Measurements from ENCODE around the gene BCL3.

BCL3 gene

GRCh38 chr19:44742330-44743061 lies 6.0 kb upstream of the BCL3 start:
- no peak for DNase-seq (ENCODE audit: low spot score)

GRCh38 chr19:44744871-44745332 lies 3.6 kb upstream of the BCL3 start:
- no peak for DNase-seq (ENCODE audit: low spot score)

- peak; percentile 72 for DNase-seq (ENCODE audit: low spot score)
These were observed 3.1 kb upstream of the BCL3 start for GRCh38 chr19:44745341-44745831.

GRCh38 chr19:44745887-44746600 lies 2.5 kb upstream of the BCL3 start:
- no peak for DNase-seq (ENCODE audit: low spot score)

- no peak for DNase-seq (ENCODE audit: low spot score)
These were observed 1.9 kb upstream of the BCL3 start for GRCh38 chr19:44746616-44746945.

GRCh38 chr19:44746946-44747738 lies 1.4 kb upstream of the BCL3 start:
- peak; percentile 80 for DNase-seq (ENCODE audit: low spot score)

- peak; percentile 57 for DNase-seq (ENCODE audit: low spot score)
These were observed 626 bp upstream of the BCL3 start for GRCh38 chr19:44747739-44748425.

- no peak for DNase-seq (ENCODE audit: low spot score)
These were observed 784 bp downstream of the BCL3 start for GRCh38 chr19:44749292-44749691.

GRCh38 chr19:44749994-44750393 lies 1.5 kb downstream of the BCL3 start:
- DNase-seq (ENCODE audit: low spot score) = no peak

GRCh38 chr19:44752123-44752815 lies 3.8 kb downstream of the BCL3 start:
- DNase-seq (ENCODE audit: low spot score) = no peak

GRCh38 chr19:44752816-44753625 lies 4.5 kb downstream of the BCL3 start:
- peak; percentile 96 for DNase-seq (ENCODE audit: low spot score)

- no peak for DNase-seq (ENCODE audit: low spot score)
These were observed 5.1 kb downstream of the BCL3 start for GRCh38 chr19:44753626-44753931.

- DNase-seq (ENCODE audit: low spot score) = peak; percentile 87
These were observed 5.6 kb downstream of the BCL3 start for GRCh38 chr19:44753932-44754749.

- DNase-seq (ENCODE audit: low spot score) = no peak
These were observed 6.2 kb downstream of the BCL3 start for GRCh38 chr19:44754750-44755080.

- no peak for DNase-seq (ENCODE audit: low spot score)
These were observed 6.7 kb downstream of the BCL3 start for GRCh38 chr19:44755219-44755618.

GRCh38 chr19:44756089-44756562 lies 7.6 kb downstream of the BCL3 start:
- no peak for DNase-seq (ENCODE audit: low spot score)

- DNase-seq (ENCODE audit: low spot score) = no peak
These were observed 8.7 kb downstream of the BCL3 start for GRCh38 chr19:44757057-44757734.

GRCh38 chr19:44757735-44758505 lies 9.4 kb downstream of the BCL3 start:
- DNase-seq (ENCODE audit: low spot score) = no peak

GRCh38 chr19:44758596-44758995 lies 10.1 kb downstream of the BCL3 start:
- DNase-seq (ENCODE audit: low spot score) = no peak
